K562 (cell line): ENCODE measurements around the gene CLDND1. TPM values are rescaled to one million over a fixed set of nuclear protein-coding genes. Genes with fewer than 3 reads are reported as not detected.

Experiments used
- ATAC-seq: fragments of 200-7000 bp; cut with Tn5 transposase; 3 replicates; pipeline ENCODE4 v1.9.1; 2020; ENCODE audit warnings: moderate library complexity
- BruUV-seq: library from RNA; stranded (reverse); fragments of 400-500 nt; replicated peaks from 2 replicates; lab custom pipeline; 2021; lab: Mats Ljungman, UMichigan
- CTCF ChIA-PET: fragments of 300-600 bp; formaldehyde crosslinking; extraction: SDS; loops from one replicate; lab custom pipeline; 2021; ENCODE audit warnings: low intra/inter-chr PET ratio; lab: Yijun Ruan, JAX
- POLR2A ChIA-PET: fragments of 300-600, 350-650 bp; sonication (Branson Sonifier 250); formaldehyde crosslinking; extraction: SDS; loops from one replicate; lab custom pipeline; 2021; ENCODE audit warnings: antibody characterized with exemption, inconsistent platforms; lab: Yijun Ruan, JAX
- DNase-seq, 4 experiments: peaks; one replicate each; pipeline versions ENCODE4 v3.0.0 to v3.0.0-alpha.2; 2011 to 2018; ENCODE audit warnings: low spot score in 3 of 4, mixed read lengths in 3 of 4; ENCODE audit errors: extremely low read depth in 1 of 4
- FAIRE-seq: peaks from 2 replicates; lab custom pipeline; 2011; peaks lifted over from hg19 to GRCh38; lab: Jason Lieb, UNC
- H2AFZ ChIP-seq: 2 replicates; pipeline ENCODE4 v1.6.0; 2011; ENCODE audit warnings: low read depth, low read length, control low read depth, inconsistent platforms
- H3K27ac ChIP-seq: fragments of 200-600 bp; 3 replicates; pipeline ENCODE4 v1.8.0; 2011; ENCODE audit warnings: low read depth, mild to moderate bottlenecking, control low read depth, inconsistent platforms, low read length, moderate library complexity, mixed read lengths; ENCODE audit errors: extremely low read depth
- H3K27me3 ChIP-seq, 2 experiments: fragments of 300-600 bp in 1 of 2; 2 replicates in 1 of 2; 3 replicates in 1 of 2; pipeline versions ENCODE4 v1.6.0 to v1.8.0; 2011; ENCODE audit warnings: inconsistent platforms in 2 of 2, low read length in 2 of 2, mild to moderate bottlenecking in 1 of 2, mixed read lengths in 1 of 2, moderate library complexity in 1 of 2; ENCODE audit not compliant: control insufficient read depth in 2 of 2, insufficient read depth in 2 of 2
- H3K36me3 ChIP-seq: fragments of 300-600 bp; 3 replicates; pipeline ENCODE4 v1.8.0; 2011; ENCODE audit warnings: mild to moderate bottlenecking, low read length, inconsistent platforms; ENCODE audit not compliant: control insufficient read depth, insufficient read depth
- H3K4me1 ChIP-seq, 2 experiments: fragments of 200-600 bp in 1 of 2; replicated peaks in 1 of 2; 2 replicates in 1 of 2; 3 replicates in 1 of 2; pipeline versions ENCODE4 v1.5.1 to v1.8.0; 2011; ENCODE audit warnings: inconsistent platforms in 2 of 2, low read length in 2 of 2, mild to moderate bottlenecking in 1 of 2, mixed read lengths in 1 of 2, moderate library complexity in 1 of 2; ENCODE audit not compliant: control insufficient read depth in 2 of 2, insufficient read depth in 2 of 2
- H3K4me2 ChIP-seq: 2 replicates; pipeline ENCODE4 v1.6.1; 2011; ENCODE audit warnings: low read length, control low read depth, inconsistent platforms, mixed read lengths; ENCODE audit not compliant: insufficient read depth
- H3K4me3 ChIP-seq: fragments of 200-600 bp; sonication (generic), shearing (Covaris generic); 2 replicates; pipeline ENCODE4 v1.5.1; 2016; ENCODE audit warnings: control low read depth, inconsistent platforms
- H3K79me2 ChIP-seq: fragments of 200-600 bp; 3 replicates; pipeline ENCODE4 v1.8.0; 2011; ENCODE audit warnings: low read length, inconsistent platforms; ENCODE audit not compliant: control insufficient read depth, insufficient read depth
- H3K9ac ChIP-seq, 2 experiments: 2 replicates each; pipeline versions ENCODE4 v1.6.0 to v1.6.1; 2011; ENCODE audit warnings: low read depth in 2 of 2, low read length in 2 of 2, control low read depth in 1 of 2, inconsistent platforms in 1 of 2, mild to moderate bottlenecking in 1 of 2, mixed read lengths in 1 of 2; ENCODE audit not compliant: insufficient read depth in 1 of 2
- H3K9me1 ChIP-seq: one replicate; pipeline ENCODE4 v1.6.0; 2011; ENCODE audit warnings: inconsistent platforms, mild to moderate bottlenecking, low read length, moderate library complexity; ENCODE audit not compliant: control insufficient read depth, insufficient read depth
- H3K9me3 ChIP-seq: replicated peaks from 2 replicates; pipeline ENCODE4 v1.5.1; 2011; ENCODE audit warnings: low read depth, low read length, inconsistent platforms; ENCODE audit not compliant: control insufficient read depth, insufficient read depth
- H4K20me1 ChIP-seq: replicated peaks from 2 replicates; pipeline ENCODE4 v1.6.1; 2011; ENCODE audit warnings: low read length, inconsistent platforms, mixed read lengths; ENCODE audit not compliant: control insufficient read depth, insufficient read depth
- FOSL1 ChIP-seq: fragments of 200-800 bp; sonication (Bioruptor generic); conservative IDR thresholded peaks from 2 replicates; pipeline ENCODE4 v1.6.1; 2016; ENCODE audit warnings: missing genetic modification characterization, missing compliant biosample characterization
- NFE2L1 ChIP-seq: fragments of 450-650 bp; IDR thresholded peaks from 2 replicates; pipeline ENCODE4 v1.6.1; 2016; ENCODE audit warnings: missing genetic modification characterization, low read depth, mild to moderate bottlenecking, missing compliant biosample characterization, moderate library complexity, borderline replicate concordance
- YBX1 ChIP-seq: fragments of 450-650 bp; IDR thresholded peaks from 2 replicates; pipeline ENCODE4 v1.7.1; 2016; ENCODE audit warnings: mild to moderate bottlenecking
- YY1 ChIP-seq, 3 experiments: IDR thresholded peaks; 2 replicates each; pipeline ENCODE4 v1.6.1; 2011; ENCODE audit warnings: low read length in 2 of 3, mild to moderate bottlenecking in 2 of 3, moderate library complexity in 2 of 3, borderline replicate concordance in 1 of 3, control low read depth in 1 of 3, low read depth in 1 of 3; ENCODE audit not compliant: insufficient read depth in 3 of 3, insufficient replicate concordance in 2 of 3, control insufficient read depth in 1 of 3, insufficient read length in 1 of 3; ENCODE audit errors: extremely low read depth in 1 of 3
- WGBS: fragments of 100-300 bp; shearing (Covaris generic); methylation state at CpG from one replicate; pipeline ENCODE4 v1.1.6; 2016; ENCODE audit warnings: low coverage, mixed read lengths; ENCODE audit not compliant: insufficient coverage; ENCODE audit errors: missing lambda C conversion rate; 5-methylcytosine and 5-hydroxymethylcytosine counted together
- in situ Hi-C: fragments of 300-500 bp; cut with MboI; formaldehyde crosslinking; loops from 4 replicates; pipeline ENCODE4 v1.15.0; 2018; ENCODE audit warnings: inconsistent platforms, mixed read lengths
- intact Hi-C: fragments of 100-400 bp; cut with micrococcal nuclease; formaldehyde crosslinking; loops from 2 replicates; pipeline ENCODE4 v1.14.2; 2022
- polyA plus RNA-seq, 8 experiments: library from polyadenylated mRNA; depleted of rRNA in 4 of 8; stranded (reverse) in 5 of 8; unstranded in 3 of 8; fragments of >200 nt; fragmentation: Nextera tagmentation in 2 of 8; fragmentation: Illumina TruSeq in 1 of 8; extraction: Ambion mirVana in 2 of 8; extraction: Trizol in 1 of 8; gene quantifications; 2 replicates each; pipeline versions ENCODE4 v1.2.1 to v1.2.3, GENCODE V29; 2011 to 2014; ENCODE audit warnings: inconsistent platforms in 1 of 8, missing spikeins in 1 of 8
- total RNA-seq, 7 experiments: library from RNA; depleted of rRNA in 6 of 7; stranded (reverse); fragments of >200 nt in 6 of 7; fragmentation: Illumina TruSeq in 2 of 7; extraction: Trizol in 2 of 7; gene quantifications; 2 replicates each; pipeline versions ENCODE4 v1.2.1 to v1.2.3, GENCODE V29; 2011 to 2021; ENCODE audit warnings: low replicate concordance in 1 of 7

The CLDND1 gene
- total and polyA plus RNA-seq, 9 of the 15 experiments (the other 6 are each of a cell fraction or from before 2014, with no cell fraction given): 29.2 to 141 (median 60.7) TPM

DNA sequence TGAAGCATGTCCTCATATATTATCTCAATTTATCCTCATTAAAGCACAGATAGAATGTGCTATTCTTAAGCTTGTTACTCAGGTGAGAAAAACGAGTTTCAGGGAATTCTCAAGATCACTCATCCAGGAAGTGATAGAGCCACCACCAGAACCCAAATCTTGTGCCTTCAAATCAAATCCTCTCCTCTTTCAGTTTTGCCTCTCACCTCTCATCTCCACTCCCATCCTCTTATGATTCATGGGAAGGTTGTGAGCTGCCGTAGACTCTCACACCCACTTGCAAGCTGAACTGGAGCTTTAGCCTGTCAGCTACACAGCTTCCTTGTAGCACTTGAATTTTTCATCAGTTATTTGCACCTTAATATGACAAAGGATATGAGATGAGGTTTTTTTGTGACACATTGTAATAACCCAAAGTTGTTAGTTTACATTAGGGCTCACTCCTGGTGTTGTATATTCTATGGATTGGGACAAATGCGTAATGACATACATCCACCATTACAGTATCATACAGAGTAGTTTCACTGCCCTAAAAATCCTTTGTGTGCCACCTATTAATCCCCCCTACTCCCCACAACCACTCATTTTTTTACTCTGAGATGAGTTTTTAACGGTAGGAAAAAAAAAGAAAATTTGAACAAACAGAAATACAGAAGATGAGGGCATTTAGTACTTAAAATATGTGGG lies 34.8 kb upstream of the CLDND1 start (continued):
- TF ChIP-seq NFE2L1 (tag) (no peak), FOSL1 (no peak)
- TF ChIP-seq, all 486 proteins: peak for 0

DNA sequence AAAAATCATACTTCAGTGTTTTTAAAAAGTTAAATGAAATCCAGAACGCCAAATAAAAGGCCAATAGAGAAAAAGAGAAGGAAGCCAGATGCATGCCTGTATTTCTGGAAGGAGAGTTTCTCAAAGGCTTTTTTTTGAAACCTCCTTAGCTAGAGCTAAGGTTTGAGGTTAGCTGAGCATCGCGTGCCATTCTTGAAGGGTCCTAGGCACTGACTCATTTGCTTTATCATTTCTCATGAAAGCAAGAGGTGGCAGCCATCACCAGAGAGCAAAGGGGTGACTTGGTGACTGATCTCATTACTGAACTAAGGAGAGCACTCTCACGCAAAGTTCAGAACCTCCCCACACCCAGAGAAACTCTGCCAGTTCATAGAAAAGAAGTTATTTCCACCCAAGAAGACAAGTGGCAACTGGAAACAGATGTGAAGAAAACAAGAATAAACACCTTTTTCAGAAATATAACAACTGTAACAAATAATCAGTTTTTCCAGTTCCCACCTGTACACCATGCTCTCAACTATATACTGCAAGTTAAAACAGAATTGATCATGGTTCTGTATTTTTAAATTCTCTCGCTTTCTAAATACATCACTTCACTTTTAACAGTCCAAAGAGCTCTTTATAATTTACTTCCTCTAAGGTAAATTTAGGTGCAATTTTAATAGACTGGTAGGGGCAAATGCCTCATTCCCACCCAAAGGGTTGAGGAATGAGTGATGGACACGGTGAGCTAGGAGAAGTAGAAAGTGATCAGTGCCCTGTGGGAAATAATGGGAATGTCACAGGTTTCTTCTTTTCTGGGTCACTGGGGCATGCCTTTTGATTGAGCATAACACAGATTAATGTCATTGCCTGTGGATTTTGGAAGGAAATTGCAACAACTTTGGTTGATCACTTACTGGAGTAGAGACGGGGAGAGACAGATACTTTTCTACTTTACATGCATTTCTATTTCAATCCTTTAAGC lies 33.7 kb upstream of the CLDND1 start:
- H3K27ac ChIP-seq: no peak overlapping the region
- POLR2A ChIA-PET: no interaction called here

More for the DNA sequence above, 33.7 kb upstream of the CLDND1 start:
- WGBS: 65% methylated on average over 7 of the region's 7 CpGs
- Histone ChIP-seq H3K9me3 (no peaks in the 10 kb centered on the region), H3K27me3 (no peaks in the 10 kb centered on the region), H4K20me1 (no peaks in the 10 kb centered on the region), H3K4me1 (peaks cover 0 to 31% of the 10 kb centered on the region in 2 experiments), H3K79me2 (no peaks in the 10 kb centered on the region), H3K9me1 (no peaks in the 10 kb centered on the region), H3K4me2 (no peak overlapping the region), H3K9ac (no peak overlapping the region), H3K4me3 (no peak overlapping the region), H3K36me3 (no peaks in the 10 kb centered on the region; the same call in 2 of the 3 replicates), H2AFZ (0 out of 2 replicates have a peak overlapping the region, but pooled peaks have one; percentile 50)
- BruUV-seq: no TSS peak
- DNase-seq: no peak
- no peak for FAIRE-seq
- in situ Hi-C loops (no loop called here), intact Hi-C loops (no loop called here)
- ATAC-seq: no peak
- TF ChIP-seq YBX1 (no peak), YY1 (IDR thresholded peaks at IDR 0.05; ENCODE audit: borderline replicate concordance in 1 of 3, control insufficient read depth in 1 of 3, extremely low read depth in 1 of 3, insufficient read depth in 3 of 3, insufficient read length in 1 of 3, insufficient replicate concordance in 2 of 3, low read depth in 1 of 3, low read length in 2 of 3) (peak in 1 of 3 experiments; percentile 44)
- TF ChIP-seq, all 486 proteins: peak for 1
- CTCF ChIA-PET: no interaction called here
